Stimulated activated CD4-positive, alpha-beta T cell treated with anti-CD3 and anti-CD28 coated beads, Interleukin-1b, Interleukin-23, amount 100 ng/mL, for 4 hours (primary cell): ENCODE measurements around the gene OR10R2.
"Not testable (repeated sequence)": the region's sequence is repeated elsewhere in the genome, so short reads cannot be mapped to it uniquely, and the experiment has no call there.

ENCODE experiments used
- DNase-seq, 2 donors: peaks; one replicate each; pipeline ENCODE4 v3.0.0-alpha.2; 2020; ENCODE audit warnings: low read depth in 2 of 2

Gene OR10R2

GRCh38 chr1:158471920-158472319, at the start of gene OR10R2:
Gene OR10R2 (plus strand): TSS chr1:158472220. CDS start chr1:158472326, 106 bp downstream.
- DNase-seq = no peak

DNA sequence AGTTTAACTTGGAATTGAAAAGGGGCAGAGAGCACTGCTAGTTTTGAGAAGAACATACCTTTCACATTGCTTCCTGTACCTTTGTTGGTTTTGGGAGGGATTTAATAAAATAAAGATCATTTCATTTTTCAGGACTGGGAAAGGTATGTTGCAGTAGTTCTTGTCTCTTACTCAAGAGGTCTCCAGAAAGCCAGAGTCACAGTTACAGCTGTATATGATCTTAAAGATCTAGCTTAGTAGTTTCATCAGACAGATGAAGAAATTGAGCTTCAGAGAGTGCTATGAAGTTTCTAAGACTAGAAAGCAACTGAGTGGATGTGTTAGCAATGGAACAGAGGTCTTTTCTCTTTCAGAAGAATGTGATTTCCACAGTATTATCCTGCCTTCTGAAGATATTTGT, 47.0 kb upstream of the OR10R2 start:
- no peak for DNase-seq

DNA sequence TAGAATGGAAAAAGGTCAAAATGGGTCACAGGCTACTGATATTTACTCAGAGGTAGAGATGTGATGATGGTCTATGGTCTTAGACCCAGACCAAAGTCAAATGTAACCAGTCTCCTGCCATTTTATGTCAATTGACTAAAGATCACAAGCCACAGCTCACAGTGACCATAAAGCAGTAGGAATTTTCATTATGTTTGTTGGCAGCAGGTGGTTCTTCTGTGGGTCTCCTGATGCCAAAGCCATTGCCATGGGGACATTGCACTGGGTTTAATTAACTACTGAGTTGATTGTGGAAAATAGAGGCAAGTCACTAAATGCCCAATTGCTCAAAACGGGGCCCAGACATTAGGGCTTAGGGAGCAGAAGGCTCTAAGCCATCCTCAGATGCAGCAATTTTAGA, 45.9 kb upstream of the OR10R2 start, which contains the start of gene OR10K2:
Gene OR10K2, minus strand, starts transcription at position 101 of the 400 bp plus-strand sequence. CDS start 5,371 bp downstream, outside the sequence.
- DNase-seq = no peak

DNA sequence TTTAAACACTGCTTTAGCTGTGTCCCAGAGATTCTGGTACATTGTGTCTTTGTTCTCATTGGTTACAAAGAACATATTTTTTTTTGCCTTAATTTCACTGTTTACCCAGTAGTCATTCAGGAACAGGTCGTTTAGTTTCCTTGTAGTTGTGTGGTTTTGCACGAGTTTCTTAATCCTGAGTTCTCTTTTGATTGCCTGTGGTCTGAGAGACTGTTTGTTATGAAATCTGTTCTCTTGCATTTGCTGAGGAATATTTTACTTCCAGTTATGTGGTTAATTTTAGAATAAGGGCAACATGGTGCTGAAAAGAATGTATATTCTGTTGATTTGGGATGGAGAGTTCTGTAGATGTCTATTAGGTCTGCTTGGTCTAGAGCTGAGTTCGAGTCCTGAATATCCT, 41.9 kb upstream of the OR10R2 start:
- DNase-seq = not testable (repeated sequence)

DNA sequence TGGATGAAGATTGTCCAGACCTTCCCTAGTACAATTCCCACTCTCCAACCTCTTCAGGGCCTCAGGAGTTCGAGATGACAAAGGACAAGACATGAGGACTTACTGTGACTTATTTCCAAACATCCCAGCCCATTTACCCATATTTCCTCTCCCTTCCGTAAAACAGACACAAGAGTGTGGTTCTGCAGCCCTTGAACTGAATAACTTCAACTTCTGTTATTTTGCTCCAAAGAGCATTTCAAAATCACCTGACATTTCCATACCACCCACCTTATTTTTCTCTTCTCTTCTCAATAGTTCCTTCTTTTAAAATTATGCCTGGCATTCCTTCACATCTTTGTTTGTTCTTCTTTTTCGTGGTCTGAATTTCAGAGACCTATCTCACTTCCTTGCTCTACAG, 37.3 kb upstream of the OR10R2 start:
- no peak for DNase-seq

DNA sequence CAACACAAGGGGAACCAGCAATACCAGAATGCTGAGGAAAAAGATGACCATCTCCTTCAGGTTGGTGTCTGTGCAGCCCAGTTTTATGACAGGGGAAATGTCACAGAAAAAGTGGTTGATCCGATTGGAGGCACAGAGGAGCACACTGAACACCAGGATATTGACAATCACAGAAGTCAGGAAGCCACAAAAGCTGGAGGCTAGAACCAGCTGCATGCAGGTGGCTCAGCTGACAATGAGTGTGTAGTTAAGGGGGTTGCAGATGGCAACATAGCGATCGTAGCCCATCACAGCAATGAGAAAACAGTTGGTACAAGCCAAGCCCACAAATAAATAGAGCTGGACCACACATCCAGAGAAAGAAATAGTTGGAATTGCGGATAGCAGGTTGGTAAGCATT, 26.6 kb upstream of the OR10R2 start:
- DNase-seq = no peak

DNA sequence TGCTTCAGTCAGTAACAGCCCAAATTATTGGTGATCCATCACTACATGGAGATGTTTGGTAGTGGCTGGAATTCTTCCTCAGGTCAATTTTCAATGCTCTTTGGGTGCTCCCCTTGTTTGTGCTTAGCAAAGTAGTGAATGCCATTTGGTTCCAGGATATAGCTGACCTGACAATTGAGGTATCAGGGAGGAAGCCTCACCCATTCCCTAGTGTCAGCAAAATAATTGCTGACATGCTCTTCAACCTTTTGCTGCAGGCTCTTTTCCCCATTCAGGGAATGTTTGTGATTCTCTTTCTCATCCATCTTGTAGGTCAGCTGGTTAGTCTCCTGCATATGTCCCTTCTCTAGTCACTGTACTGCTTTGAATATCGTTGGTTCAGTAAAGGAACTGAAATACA, 17.5 kb upstream of the OR10R2 start:
- no peak for DNase-seq

GRCh38 chr1:158457246-158457645, 14.8 kb upstream of the OR10R2 start:
- DNase-seq = no peak

DNA sequence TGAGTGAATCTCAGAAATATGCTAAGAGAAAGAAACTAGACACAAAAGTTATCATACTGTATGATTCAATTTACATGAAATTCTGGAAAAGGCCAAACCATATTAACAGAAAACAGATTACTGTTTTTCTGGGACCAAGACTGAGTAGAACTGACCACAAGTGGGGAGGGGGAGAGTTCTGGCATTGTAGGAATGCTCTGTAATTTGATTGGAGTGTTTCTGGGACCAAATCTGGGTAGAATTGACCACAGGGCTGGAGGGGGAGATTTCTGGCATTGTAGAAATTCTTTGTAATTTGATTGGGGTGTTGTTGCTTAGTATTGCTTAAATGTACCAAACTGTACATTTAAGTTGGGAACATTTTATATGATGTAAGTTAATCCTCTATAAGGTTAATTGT, 13.8 kb upstream of the OR10R2 start:
- no peak for DNase-seq

GRCh38 chr1:158461534-158461933, 10.5 kb upstream of the OR10R2 start, which contains the start of gene OR10K1:
Gene OR10K1 (plus strand): TSS chr1:158461834. CDS start chr1:158465562, 3,728 bp downstream.
- DNase-seq = no peak

DNA sequence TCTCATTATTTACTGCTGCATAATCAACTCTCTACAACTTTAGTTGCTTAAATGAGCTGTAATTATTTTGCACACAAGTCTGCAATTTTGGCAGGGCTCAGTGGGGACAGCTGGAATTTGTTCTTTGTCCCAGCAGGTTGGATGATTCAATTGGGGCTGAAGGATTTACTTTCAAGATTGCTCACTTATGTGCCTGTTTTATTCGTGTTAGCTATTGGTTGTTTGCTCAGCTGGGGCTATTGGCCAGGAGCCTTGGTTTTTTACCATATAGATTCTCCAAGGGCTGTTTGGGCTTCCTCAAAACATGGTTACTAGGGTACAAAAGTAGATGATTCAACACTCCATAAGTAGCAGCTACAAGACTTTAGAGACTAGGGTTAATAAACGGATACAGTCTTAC, 13.4 kb downstream of the OR10R2 start:
- no peak for DNase-seq

GRCh38 chr1:158491316-158491715, 19.3 kb downstream of the OR10R2 start:
- no peak for DNase-seq

DNA sequence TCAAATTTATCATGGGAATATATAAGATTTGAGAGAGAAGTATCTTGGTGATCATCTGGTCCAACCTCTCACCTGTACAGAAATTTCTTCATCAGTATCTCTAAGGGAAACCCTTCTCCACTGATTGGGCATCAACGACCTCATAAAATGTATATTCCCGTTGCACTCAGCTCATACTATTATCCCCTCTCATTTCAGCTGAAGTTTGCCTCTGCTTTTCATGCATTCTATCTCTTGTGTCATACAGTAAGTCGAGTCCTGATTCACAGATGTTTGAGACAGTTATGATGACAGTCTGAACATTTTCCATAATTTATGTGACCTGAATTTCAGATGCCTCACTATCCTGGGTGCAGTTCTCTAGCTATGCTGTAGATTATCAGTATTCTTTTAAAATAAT, 21.0 kb downstream of the OR10R2 start:
- DNase-seq = no peak

GRCh38 chr1:158494796-158495195, 22.8 kb downstream of the OR10R2 start:
- DNase-seq = no peak

DNA sequence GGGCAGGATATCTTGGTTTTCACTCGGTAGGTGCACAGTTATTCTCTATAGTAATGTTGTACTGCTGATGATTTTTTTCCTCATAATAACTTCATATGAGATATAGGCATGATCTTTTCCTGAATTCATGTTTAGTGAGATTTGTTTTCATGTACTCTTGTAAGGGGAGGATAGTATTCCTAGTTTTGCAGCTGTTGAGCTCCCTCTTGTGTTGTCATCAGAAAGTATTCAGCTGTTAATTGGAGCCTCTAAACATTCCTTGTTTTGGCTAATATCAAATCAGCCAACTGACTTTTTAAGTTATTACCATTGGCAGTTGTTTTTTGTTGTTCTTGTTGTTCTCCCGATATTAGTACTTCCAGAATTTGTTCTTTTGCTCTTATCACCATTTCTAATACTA, 24.4 kb downstream of the OR10R2 start:
- DNase-seq = no peak

GRCh38 chr1:158506369-158506987, 34.5 kb downstream of the OR10R2 start:
- DNase-seq = peak; percentile 10 to 30

- DNase-seq = no peak
Observed at GRCh38 chr1:158507511-158507910, 35.5 kb downstream of the OR10R2 start.

DNA sequence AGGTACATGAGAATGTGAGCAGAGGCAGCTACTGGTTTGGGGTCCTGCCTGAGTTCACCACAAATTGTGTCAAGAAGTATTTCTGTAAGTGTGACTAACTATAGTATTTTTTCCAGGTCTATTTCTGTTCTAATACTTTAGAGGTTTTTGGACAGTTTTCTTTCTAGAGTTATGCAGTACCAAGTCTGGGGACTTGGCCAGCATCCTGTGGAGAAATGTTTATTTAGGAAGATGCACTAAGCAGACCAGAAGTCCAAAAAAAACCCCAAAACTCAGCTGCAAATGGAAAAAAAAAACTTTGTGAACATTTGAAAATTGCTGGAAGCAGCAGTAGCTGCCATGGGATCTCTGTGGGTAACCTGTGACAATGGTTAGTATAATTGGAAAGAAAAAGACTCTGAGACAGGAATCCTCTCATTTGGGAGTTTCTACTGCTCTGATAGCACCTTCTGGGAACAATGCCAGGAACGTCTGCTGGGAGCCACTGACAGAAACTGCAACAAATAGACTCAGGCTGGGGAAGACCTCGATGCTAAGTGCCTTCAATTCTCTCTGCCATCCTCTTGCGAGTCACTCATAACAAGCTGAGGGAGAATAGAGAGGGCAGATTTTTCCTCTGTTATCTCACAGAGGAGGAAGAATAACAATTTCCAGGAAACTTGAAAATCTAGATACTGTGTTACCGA, 37.6 kb downstream of the OR10R2 start:
- DNase-seq = no peak

DNA sequence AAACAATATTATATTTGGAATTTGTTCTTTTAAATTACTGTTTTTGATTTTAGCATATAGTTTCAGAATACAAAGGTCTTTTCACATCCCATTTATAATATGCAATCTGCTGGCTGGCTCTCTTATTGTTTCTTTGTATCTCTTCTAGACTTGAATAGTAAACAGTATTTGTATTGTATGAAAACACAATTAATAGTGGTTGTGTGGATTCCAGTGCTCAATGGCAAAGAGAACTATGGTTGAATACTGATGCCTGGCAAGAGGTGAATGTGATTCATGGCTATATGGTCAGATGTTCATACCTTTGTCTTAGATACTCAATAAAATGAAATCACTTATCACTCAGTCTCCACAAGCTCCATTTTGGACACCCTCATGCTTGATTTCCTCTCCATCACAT, 44.9 kb downstream of the OR10R2 start:
- no peak for DNase-seq

DNA sequence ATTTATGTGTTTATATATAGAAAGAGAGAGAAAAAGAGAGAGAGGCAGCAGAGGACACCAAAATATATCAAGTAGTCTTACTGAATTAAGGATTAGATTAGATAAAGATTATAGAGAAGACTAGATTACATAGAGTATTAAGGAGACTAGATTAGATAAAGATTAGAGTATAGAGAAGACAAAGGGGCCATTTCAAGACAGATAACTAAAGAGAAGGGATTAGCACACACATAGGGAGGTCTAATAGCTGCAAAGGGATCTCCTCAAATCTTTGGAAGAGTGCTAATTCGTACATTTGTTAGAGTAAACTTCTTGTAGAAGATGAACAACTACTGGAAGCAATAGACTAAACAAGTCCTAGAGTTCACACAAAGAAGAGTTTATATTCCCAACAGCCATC, 48.0 kb downstream of the OR10R2 start:
- DNase-seq = no peak

- no peak for DNase-seq
Observed at GRCh38 chr1:158520955-158521665, 49.1 kb downstream of the OR10R2 start.

- no peak for DNase-seq
Observed at GRCh38 chr1:158521666-158522058, 49.6 kb downstream of the OR10R2 start.
